Stimulated activated CD8-positive, alpha-beta memory T cell treated with anti-CD3 and anti-CD28 coated beads, Interleukin-4, amount 100 ng/mL, for 48 hours (primary cell): ENCODE results near the gene COPS9.

Experiments used
- DNase-seq: peaks from one replicate; pipeline ENCODE4 v3.0.0-alpha.2; 2020

Gene COPS9

DNA sequence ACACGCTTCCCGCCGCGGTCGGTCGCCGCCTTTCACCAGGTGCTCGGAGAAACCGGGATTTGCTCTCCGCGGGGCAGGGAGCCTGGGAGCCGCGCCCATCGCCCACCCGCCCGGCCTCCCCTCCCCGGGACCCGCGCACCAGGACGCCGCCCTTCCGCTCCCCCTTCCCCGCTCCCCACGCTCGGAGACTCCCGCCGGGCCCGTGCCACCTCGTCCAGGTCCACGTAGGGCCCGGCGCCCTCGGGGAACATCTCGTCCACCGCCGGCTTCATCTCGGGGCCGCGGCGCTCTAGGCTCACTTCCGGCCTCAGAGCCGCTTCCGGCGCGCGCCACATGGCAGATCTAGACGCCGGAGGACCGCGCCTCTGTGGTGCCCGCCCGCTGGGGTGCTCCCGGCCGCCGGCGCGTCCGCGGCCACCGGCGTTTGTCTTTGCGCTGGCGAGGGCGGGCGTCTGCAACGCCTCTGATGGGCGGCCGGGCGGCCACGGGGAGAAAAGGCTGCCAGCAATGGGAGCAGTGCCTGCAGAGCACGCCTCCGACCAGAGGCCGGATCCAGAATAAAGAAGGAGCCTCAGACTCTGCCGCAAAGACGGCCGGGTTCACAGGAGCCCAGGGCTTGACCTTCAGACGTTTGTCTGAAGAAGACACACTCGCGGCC lies at the start of gene COPS9:
TSS of gene COPS9 (minus strand) at position 293 of the 658 bp plus-strand sequence. CDS start at position 272, 21 bp downstream.
- DNase-seq, result peak; percentile 91

DNA sequence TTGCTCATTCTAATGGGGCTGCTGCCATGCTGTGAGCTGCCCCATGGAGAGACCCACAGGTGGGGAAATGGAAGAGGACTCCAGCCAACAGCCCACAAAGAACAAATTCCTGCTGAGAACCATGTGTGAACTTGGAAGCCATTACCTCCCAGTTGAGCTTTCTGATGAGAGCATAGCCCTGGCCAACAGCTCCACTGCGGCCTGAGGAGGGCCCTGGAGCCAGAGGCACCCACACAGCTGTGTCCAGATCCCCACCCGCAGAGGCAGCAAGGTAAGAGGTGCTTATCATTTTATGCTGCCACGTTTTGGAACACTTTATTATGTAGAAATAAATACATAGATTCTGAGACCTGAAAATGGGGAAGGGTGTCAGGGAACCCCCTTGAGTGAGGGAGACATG lies 48.6 kb upstream of the COPS9 start:
- DNase-seq, result no peak

DNA sequence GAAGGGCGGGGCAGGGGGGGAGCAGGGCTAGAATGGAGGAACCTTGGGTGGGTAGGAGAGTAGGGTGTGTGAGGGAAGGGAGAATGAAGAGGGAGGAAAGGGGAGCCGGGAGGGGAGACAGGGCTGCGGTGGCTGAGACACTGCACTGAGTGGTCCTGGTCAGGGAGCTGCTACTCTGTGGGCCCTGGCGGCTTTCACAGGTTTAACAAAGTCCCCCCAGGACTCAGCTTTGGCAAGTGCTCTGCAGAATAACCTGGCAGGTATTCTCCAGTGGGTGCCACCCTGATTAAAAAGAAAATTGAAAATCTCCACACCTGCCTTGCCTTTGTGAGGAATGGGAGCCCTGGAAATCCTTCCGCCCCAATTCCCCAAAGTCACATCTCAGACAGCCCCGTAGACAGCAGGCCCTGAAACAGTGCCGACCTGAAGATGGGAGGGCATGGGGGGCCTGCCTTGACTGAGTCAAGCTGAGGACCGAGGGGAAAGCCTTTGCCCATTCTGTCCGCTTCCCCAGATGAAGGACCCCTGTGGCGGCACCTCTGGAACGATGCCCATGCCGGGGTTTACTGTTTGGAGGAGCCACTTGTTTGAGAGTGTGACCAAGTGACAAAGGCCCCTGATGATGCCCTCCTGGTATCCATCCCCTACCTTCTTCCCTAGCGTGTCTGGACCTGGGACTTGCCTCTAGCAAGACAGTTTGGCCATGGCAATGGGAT lies 47.9 kb upstream of the COPS9 start:
- no peak for DNase-seq

DNA sequence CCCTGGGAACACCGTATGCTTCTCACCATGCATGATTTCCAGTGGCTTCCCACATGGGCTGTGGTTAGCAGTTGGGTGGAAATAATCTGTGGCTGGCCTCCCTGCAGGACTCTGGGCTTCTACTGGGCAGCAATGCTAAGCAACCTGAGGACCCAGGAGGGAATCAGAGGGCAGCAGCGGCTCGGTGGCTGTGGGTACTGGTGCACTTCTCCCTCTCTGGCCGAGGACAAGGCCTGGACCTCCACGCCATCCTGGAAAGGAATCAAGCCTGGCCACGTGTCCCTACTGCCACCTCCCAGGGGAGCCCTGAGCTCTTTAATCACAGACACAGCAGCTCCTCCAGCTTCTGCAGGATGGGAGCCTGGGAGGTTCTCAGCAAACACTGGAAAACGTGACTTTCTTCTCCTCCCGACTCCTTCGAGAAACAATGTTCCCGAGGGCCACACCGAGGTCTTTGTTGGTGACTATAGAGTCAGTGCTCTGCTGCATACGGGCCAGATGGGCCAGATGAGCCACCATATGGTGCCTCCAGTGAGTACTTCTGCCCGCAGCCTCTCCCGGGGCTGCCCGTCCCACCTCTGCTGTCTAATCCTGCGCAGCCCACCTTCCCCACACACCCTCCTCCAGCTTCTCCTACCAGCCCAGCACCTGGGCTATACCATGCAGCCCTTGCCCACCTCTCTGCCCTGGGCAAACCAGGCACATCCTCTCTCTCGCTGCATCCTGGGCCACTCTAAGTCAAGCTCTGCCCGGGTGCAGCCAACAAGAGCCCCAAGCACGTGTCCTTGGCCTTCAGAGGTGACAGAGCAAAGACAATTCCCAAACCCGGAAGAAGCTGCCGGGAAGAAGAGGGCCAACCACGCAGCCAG lies 47.1 kb upstream of the COPS9 start:
- DNase-seq, result no peak

DNA sequence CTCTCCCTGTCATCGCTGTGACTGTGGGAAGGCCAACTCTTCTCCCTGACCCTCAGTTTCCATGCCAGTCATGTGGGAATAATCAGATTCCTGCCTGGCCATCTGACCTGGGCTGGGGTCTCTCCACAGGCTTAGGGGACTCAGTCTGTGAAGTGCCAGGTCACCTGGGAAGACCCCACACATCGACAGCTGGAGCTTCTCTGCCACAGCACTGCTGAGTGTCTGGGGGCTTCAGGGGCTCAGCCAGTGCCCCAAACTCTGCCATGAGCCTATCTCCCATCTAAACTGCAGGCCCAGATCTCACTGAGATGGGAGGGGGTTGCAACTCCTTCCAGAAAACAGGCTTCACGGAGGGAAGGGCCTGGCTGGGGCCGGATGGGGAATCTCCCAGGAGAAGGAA lies 46.4 kb upstream of the COPS9 start:
- no peak for DNase-seq

DNA sequence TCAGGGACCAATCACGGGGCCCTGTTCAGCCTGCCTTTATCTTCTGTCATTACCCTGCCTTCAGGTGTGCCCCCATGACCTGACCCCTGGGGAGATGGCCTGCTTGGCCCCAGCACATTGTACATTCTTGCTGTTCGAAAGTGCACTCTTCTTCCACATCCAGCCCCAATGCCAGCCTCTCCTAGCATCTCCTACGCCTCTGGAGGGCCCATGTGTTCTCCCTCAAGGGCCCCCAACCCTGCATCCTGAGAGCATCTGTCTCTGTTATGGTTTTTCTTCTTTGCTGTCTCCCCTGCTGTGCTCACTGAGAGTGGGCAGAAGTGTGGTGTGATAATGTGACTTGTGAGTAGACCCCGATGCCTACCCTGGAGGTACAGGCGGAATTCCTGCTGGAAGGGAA lies 45.9 kb upstream of the COPS9 start:
- DNase-seq, result no peak

DNA sequence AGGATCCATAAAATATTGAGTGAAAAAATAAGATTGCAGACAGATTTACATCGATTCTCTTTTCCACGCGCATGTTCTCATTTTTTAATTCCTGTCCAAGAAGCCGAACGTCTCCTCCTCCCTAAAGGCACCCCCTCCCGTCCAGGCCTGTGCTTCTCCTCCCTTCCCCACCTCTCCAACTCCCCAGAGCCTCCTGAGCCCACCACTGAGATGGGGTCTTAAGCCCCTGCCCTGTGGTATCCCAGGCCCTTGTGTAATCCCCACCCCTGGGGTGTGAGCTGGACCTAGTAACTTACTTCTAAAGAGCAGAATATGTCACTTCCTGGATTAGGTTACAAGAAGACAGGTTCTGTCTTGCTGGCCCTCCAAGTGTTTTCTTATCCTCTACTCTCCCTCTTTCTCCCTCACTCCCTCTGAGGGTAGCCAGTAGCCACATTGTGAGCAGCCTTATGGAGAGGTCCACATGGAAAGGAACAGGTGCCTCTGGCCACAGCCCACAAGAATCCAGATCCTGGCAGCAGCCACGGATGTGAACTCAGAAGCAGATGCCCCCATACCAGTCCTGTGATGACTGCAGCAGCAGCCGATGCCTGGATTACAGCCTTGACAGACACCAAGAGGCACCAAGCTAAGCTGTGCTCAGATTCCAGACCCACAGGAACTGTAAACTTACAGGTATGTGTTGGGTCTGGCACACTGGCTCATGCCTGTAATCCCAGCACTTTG lies 44.0 kb upstream of the COPS9 start:
- DNase-seq, result no peak

DNA sequence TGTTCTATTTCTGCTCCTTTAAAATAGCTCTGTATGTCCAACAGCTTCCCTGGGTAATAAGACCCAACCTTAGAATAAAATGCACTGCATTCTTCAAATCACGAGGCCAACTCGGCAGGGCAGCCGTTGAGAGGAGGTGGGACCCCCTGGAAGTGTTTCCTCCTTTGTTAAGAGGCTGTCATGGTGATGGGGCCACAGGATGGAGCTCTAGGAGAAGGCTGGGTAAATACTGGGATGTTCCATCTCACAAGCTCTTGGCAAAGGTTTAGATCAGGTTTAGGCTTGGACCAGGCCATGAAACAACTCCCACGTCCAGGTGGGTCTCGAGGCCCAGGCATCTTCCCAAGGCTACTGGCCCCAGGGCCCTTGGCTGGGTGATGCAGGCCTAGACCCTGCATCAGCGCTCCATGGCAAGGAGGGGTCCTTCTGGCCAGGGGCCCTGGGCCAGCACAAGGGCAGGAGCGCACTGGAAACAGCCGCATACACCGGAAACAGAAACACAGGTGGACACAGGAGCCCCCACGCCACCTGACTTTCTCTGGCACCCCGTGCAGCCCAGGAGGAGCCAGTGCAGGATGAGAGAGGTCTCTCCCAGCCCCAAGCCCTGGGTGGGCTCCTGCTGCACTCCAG lies 43.2 kb upstream of the COPS9 start:
- no peak for DNase-seq

DNA sequence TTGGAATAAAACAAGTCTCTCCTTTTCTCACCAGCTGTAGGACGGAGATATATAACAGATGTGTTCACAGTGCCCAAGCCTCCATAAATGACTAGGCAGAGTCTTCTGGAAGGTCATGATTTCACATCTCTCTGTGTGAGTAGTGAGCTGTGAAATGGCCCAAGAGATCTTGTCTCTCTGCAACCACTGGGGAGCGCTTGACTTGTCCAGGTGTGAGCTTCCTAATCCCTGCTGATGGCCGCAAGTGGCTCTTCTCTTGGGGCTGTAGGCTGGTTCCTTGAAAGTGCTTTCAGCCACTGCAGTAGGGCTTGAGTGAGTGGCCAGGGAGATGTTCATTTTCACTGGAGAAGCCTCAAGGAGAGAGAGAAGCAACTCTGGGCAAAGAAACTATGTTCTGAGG lies 42.5 kb upstream of the COPS9 start:
- no peak for DNase-seq

DNA sequence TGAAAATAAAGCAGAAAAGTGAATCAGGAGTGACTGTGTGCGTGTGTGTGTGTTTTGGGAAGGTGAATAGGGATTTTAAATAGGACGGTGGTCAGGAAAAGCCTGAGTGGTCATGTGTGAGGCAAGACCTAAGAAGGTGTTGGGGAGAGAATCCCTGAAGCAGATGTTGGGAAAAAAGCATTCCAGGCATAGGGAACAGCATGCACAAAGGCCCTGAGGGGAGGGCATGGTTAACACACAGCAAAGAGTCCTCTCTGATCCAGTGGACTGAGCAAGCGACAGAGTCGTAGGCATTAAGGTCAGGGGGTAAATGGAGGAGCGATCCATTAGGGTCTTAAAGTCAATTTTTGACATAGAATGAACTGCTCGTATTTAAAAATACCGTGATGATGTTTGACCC lies 38.4 kb upstream of the COPS9 start:
- no peak for DNase-seq

DNA sequence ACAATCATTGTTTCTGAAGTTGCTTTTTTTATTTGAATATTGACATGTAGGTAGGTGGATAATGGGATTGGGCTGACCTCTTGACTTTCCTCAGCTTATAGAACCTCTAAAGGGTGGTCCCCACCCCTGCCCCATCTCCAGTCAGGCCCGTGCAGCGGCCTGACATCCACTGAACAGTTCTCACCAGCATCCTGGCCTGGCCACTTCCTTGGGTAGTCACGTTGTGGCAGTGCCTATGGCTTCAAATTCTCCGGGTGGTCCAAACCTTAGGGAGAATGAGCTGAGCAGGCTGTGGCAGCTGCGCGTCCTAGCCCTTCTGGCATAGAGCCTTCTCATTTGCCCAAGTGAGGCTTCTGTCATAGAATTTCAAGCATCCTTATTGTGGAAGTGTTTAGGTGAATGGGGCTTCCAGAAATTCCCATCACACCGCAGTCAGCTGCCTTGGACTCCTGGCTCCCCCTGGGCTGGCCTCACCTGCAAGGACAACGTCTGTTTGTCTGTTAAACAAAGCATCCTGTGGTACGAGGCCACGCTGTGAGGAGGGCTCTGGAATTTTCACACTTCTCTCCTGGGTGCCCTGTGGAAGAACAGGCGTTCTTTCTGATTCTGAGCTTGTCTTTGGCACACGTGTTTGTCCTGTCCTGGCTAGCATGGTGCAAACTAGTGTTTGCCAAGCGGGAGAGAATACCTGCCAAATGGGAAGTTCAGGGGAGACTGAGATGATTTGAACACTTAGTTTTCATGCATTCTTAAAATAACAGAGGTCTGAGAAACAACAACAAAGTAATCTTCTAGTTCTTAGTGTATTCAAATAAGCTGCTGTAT lies 36.2 kb upstream of the COPS9 start:
- no peak for DNase-seq

DNA sequence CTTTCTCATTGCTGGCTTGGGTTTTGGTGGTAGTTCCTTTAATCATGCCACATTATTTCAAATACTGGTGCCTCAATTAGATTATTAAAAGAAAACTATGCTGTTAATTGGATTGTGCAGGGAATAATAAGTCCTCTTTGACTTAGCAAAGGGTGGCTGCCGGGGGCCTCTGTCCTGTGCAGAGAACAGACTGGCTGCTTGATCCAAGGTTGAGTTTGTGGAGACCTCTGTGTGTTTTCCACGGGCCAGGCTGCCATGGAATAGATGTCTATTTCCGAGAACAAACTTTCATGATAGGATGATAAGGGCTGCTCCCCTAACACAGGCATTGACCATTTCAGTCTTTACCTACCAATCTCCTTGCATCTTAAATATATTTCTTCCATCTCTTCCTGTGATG lies 34.8 kb upstream of the COPS9 start:
- DNase-seq, result no peak

DNA sequence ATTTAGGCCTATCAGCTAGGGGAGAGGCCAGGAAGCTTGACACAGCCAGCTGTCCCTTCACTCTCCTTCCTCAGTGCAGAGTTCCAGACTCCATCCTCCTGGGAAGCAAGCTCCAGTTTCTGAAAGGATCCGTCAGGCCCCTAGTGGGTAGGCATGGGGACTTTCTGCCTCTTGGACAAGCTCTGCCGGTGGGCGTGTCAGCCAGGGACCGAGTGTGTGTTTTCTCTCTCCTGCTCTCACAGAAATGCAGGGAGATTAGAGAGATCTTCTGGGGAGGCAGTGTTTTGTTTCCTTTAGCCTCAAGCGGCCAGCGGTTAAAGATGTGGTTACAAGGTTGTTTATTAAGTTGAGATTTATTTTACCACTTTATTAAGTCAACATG lies 34.2 kb upstream of the COPS9 start:
- DNase-seq, result no peak

DNA sequence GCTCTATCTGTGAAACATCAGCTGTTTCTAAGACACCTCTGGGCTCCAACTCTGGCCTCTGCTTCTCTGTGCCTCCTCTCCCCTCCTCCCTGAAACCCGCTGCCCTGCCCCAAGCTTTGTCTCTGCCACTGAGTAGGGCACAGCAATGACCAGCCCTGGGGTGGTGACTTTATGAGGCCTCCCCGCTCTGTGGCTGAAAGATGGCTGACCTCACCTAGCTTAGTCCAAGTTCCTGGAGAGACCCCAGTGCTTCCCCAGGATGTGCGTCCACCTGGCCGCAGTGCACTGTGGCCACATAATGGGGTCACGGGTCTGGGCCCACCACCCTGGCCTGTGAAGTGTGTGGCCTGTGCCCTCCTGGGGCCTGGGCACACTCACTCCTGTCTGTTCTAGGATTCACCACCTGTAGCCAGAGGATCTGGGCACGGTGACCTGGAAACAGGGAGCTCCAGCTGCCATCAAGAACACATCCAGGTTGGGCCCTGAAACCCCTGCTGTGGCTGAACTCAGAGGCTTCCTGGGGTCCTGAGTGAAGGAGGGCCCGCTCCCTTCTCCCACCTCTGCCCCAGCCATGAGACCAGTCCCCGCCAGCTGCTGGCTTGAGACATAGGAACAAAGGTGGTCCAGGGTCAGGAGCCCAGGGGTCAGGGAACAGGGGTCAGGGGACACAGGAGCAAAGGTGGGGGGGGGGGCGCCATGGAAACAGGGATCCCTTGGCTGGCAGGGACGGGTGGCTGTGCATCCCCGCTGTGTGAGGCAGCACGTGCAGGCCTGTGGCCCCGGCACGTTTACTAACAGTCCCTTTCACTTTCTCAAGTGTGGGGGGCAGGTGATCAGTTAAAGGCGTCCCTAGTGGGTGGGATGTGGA lies 33.6 kb upstream of the COPS9 start:
- no peak for DNase-seq

DNA sequence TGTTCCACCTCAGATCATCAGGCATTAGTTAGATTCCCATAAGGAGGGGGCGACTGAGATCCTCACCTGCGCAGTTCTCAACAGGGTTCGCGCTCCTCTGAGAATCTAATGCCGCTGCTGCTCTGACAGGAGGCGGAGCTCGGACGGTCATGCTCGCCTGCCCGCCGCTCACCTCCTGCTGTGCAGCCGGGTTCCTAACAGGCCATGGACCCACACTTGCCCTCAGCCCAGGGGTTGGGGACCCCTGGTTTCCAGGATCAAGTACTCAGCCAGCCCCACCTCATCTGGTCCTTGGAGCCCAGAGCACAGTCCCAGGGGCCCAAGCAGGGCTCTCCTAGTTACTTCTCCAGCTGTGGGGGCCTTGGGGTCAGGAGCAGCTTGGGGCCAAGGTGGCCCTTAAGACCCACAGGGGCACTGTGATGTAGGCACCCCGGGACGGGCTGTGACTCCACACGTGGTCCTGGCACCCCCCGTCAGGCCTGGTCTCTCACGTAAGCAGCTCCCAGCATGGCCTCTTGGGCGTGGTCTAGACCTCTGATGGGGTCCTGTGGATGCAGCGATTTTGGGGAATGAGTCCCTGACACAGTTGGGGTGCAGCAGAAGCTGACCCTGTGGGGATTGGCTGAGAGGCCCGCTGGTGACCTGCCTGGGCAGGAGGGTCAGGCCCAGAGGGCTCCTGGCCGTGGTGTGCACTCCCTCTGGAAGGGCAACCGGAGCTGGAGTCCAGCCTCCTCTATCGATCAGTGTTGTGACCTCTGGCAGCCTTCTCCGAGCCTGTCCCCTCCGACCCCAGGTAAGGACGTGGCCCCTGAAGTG lies 32.6 kb upstream of the COPS9 start:
- no peak for DNase-seq

DNA sequence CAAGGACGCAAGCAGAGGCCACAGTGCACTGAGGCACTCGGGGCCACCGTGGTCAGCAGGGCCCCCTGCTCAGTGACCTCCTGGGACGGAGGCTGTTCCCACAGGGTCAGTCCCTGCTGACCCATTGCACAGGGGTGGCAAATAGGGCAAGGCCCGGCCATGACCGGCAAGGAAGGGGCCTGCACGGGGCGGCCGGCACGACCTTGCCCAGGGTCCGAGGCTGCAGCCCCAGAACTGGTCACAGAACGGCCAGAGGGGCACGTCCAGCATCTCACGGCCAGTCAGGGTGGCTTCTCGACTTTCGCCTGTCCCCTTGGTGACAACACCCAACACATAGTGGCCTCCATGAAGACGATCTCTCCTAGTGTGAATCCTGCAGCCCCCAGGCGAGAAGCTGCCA lies 31.9 kb upstream of the COPS9 start:
- DNase-seq, result no peak

DNA sequence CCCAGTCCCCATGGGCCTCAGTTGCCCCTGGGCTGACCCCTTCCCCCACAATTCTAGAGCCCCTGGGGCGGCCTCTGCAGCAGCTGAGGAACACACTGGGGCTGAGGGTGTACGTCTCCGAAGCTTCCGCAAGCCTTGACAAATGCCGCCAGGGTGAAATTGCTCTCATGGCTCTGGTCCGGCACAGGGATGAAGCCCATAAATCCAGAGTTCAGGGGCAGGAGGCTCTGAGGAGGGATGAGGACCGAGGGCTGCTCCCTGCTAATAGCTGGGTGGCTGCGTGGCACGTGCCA lies 31.4 kb upstream of the COPS9 start:
- DNase-seq, result no peak

DNA sequence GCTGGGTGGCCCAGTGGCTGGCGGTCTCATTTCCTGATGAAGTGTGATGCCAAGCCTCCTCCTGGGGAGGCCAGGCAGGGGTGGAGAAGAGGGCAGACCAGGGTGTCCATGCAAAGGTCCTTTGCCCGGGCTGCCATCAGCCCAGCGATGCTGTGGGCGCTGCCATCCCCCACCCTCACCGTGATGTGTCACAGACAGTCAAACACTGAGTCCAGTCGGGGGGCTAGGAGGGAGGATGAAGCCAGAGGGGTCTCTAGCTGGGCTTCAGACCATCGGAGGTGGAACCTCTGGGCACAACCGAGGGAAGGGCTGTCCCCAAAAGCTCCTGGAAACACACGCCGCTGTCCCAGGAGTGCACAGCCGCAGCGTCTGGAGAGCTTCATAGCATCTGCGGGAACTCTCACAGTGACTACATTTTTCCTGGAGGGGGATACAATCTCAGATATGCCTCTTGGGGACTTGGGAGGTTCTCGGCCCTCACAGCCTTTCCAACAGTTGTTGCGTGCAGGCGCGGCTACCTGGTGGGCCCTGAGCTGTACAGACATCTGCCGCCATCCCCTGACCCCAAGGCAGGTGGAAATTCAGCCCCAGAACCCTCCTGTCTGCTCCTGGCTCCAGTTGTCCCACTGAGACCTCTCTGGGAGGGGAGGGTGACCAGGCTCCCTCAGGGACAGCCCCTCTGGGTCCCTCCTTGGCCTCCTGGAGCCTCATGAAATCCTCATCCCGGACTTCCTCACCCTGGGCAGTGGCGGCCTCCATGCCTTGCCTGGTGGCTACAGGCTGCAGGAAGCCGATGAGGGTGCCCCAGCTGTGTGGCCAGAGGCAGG lies 30.9 kb upstream of the COPS9 start:
- DNase-seq, result no peak

DNA sequence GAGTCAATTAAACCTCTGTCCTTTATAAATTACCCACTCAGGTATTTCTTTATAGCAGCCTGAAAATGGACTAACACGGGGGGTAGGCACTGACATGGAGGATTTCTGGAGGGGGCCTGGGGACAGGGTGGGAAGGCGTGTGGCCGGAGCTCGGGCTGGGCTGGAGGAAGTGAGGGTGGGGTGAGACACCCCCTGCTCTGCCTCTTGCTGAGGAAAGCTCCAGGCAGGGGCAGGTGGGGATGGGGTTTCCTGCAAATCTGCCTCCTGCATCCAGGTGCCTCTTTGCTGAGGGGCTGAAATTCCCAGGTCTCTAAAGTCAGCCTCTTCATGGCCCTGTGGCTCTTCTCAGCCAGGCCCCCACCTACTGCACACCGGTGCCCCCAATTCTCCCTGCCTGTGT lies 30.1 kb upstream of the COPS9 start:
- no peak for DNase-seq
